Fibroblast of the aortic adventitia (primary cell): ENCODE data around the gene ACKR2. TPM values are rescaled to one million over a fixed set of nuclear protein-coding genes. Genes with fewer than 3 reads are reported as not detected.

Experiments
- DNase-seq: peaks from one replicate; pipeline ENCODE4 v3.0.0-alpha.2; 2010; ENCODE audit warnings: low read depth
- H3K4me3 ChIP-seq: 2 replicates; pipeline ENCODE4 v1.5.1; 2011; ENCODE audit warnings: low read depth, mild to moderate bottlenecking, control low read depth, low read length, moderate library complexity
- total RNA-seq: library from RNA; depleted of rRNA; stranded (reverse); fragments of >200 nt; gene quantifications from 2 replicates; pipeline ENCODE4 v1.2.3, GENCODE V29; 2012; ENCODE audit warnings: low replicate concordance
- TF ChIP-seq, protein P1 (sequence below): IDR thresholded peaks from 2 replicates; pipeline ENCODE4 v1.5.1; 2011; ENCODE audit warnings: mild to moderate bottlenecking, low read length, control low read depth, inconsistent platforms; ENCODE audit not compliant: insufficient read depth

Gene ACKR2
- total RNA-seq, 1 donor = under 0.01 TPM

DNA sequence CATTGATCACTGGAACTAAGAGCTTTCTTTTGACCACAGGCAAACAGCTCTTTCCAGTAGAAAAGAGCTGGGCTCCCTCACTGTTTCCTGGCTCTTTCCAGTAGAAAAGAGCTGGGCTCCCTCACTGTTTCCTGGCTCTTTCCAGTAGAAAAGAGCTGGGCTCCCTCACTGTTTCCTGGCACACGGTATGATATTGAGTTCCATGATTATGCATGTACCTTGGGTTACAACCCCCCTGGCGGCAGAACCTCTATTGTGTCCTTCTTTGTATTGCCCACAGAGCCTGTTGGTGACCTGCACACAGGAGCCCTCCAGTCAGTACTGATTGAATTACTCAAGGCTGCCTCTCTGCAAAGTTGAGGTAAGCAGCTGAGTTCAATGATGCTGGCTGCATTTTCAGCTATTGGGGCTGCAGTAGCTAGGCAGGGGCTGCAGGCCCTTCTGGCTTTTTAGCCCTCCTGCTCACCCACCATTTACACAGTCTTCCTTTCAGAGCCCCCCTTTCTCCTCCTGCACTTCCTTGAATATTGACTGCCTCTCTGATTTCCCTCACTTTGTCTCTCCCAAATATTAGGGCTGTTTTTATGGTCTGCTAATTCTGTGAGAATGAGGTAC, 10.2 kb downstream of the ACKR2 start:
- DNase-seq = no peak
- TF ChIP-seq, protein P1, sequence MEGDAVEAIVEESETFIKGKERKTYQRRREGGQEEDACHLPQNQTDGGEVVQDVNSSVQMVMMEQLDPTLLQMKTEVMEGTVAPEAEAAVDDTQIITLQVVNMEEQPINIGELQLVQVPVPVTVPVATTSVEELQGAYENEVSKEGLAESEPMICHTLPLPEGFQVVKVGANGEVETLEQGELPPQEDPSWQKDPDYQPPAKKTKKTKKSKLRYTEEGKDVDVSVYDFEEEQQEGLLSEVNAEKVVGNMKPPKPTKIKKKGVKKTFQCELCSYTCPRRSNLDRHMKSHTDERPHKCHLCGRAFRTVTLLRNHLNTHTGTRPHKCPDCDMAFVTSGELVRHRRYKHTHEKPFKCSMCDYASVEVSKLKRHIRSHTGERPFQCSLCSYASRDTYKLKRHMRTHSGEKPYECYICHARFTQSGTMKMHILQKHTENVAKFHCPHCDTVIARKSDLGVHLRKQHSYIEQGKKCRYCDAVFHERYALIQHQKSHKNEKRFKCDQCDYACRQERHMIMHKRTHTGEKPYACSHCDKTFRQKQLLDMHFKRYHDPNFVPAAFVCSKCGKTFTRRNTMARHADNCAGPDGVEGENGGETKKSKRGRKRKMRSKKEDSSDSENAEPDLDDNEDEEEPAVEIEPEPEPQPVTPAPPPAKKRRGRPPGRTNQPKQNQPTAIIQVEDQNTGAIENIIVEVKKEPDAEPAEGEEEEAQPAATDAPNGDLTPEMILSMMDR = no peak
- H3K4me3 ChIP-seq = no peak overlapping the region

DNA sequence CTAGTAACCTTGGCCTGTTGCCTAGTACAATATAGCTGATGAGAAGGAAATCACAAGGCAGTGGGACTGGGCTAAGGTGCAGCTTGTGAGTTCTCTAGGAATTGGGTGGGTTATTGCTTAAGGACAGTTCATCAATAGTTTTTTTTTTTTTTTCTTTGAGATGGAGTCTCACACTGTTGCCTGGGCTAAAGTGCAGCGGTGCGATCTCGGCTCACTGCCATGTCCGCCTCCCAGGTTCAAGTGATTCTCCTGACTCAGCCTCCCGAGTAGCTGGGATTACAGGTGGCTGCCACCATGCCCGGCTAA, 11.5 kb downstream of the ACKR2 start:
- H3K4me3 ChIP-seq = no peak overlapping the region
- DNase-seq = no peak
- TF ChIP-seq, protein P1 = no peak

DNA sequence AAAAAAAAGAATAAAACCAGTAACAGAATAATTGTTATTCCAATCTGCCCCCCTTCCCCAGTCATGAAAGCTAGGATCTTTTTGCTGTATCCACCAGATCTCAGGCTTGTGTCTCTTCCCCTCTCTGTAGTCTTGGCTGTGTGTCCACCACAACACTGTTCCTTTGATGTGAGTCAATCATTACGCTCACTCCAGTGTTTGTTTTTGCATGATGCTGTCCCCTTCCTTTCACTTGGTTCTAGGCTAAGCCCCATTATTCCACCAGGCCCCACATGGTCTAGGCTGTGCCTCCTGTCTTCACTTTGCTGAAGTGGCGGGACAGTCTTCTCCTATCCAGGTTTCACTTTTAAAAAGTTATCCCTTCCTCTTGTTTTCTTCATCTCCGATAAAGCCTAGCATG, 13.6 kb downstream of the ACKR2 start:
- TF ChIP-seq, protein P1 = no peak
- no peak for DNase-seq
- no peak overlapping the region for H3K4me3 ChIP-seq

DNA sequence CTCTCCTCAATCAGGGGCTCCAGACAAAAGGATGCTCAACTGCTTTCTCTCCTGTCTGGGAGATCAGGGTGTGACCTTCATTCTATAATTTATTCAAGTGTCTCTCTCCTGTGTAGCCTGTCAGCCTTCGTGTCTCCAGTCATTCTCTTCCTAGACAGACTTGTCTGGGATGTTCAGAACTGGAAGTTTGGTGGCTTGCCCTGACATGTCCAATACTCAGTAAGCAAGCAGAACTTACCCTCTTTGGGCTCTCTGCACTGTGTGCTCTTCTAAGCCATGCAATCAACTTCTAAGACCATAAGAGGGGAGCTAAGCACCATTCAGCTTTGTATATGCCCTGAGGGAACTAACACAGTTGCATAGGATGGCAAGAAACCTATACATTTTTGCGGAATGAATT, 14.1 kb downstream of the ACKR2 start:
- TF ChIP-seq, protein P1 = no peak
- DNase-seq = peak; percentile 19
- H3K4me3 ChIP-seq = no peak overlapping the region

DNA sequence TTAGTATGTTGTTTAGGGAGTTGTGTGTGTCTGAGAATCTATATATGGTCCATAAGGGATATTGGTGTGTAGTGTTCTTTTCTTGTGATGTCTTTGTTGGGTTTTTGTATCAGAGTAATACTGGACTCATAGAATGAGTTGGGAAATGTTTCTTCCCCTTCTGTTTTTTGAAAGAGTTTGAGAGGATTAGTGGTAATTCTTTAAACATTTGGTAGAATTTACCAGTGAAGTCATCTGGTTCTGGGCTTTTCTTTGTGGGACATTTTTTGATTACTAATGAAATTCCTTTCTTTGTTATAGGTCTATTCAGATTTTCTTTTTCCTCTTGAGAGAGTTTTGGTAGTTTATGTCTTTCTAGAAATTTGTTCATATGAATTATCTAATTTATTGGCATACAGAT, 16.9 kb downstream of the ACKR2 start:
- H3K4me3 ChIP-seq = no peak overlapping the region
- DNase-seq = no peak
- TF ChIP-seq, protein P1 = no peak

DNA sequence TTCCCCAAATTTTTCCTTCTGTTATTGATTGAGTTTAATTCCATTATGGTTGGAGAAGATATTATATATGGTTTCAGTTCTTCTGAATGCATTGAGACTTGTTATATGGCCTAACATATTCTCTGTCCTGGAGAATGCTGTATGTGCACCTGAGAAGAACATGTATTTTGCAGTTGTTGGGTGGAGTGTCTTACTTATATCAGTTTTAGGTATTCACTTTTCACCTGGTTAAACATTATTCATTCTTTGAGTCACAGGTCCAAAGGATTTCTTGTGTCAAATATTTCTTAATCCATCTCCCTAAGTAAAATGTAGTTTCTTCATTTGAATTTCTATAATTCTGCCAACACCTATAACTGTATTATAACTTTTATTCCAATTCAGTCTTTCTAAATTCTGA, 17.8 kb downstream of the ACKR2 start:
- H3K4me3 ChIP-seq = no peak overlapping the region
- no peak for DNase-seq
- TF ChIP-seq, protein P1 = no peak

DNA sequence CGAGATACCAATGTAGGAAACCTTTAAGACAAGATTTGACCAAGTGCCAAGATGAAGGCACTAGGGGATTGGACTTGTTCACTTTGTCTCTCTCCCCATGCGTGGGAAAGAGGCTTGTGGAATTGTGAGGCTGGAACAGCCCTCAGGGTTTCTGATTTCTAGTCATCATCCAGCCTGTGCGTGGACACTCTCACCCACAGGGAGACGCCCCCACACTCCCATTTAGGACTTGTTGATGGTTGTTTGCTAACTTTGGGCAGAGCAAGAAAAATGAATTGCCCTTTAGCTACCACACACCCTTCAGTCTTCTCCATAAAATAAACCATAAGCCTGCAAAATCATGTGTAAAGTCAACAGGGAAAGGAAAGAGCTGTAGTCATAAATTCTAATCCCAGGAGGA, 18.4 kb downstream of the ACKR2 start:
- no peak for DNase-seq
- TF ChIP-seq, protein P1 = no peak
- H3K4me3 ChIP-seq = no peak overlapping the region
